Superior temporal gyrus (tissue), 1 donor: ENCODE results near the gene OR10H1.
"Not testable (repeated sequence)": the region's sequence is repeated elsewhere in the genome, so short reads cannot be mapped to it uniquely, and the experiment has no call there.

Experiments
- DNase-seq: peaks from one replicate; pipeline ENCODE4 v3.0.0-alpha.2; 2016; ENCODE audit errors: extremely low spot score

The OR10H1 gene

GRCh38 chr19:15828611-15829305 is 13.3 kb upstream of the OR10H1 start:
- not testable (repeated sequence) for DNase-seq

DNA sequence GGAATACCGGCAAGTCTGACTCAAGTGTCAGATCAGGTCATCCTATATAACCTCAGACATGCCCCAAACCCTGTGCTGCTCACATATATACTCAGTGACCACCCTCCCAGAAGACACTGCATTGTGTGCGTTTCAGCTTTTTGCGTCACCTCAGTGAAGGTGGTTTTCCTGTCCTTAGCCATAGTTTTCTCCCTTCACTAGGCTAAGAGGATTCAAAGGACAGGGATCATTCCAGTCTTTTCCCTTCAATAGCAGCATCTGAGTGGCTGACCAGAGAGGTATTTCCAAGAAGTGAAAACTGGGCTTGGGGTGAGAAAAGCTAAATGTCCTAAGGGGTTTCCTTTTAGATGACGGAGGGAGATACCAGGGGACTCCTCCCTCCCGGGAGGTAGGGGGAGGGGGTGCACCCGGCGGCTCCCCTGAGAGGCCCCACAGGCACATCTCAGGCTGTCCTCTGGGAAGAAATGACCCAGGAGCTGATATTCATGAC is 12.7 kb upstream of the OR10H1 start:
- DNase-seq = no peak

DNA sequence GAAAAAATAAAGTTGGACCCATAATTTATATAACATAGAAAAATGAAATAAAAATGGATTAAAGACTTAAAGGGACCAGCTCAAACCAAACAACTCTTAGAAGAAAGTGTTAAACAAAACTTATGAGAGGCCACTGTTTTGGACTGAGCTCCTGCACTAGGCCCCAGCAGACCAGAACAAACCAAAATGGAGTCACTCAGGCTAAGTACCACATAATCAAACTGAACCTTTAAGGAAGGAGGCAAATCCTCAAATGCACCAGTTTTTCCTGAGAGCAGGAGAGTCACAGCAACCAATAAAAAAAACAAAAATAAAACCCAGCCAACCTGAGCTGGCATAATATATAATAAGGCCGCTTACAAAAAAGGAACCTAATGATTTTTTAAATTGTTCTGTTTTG is 10.3 kb upstream of the OR10H1 start:
- no peak for DNase-seq

DNA sequence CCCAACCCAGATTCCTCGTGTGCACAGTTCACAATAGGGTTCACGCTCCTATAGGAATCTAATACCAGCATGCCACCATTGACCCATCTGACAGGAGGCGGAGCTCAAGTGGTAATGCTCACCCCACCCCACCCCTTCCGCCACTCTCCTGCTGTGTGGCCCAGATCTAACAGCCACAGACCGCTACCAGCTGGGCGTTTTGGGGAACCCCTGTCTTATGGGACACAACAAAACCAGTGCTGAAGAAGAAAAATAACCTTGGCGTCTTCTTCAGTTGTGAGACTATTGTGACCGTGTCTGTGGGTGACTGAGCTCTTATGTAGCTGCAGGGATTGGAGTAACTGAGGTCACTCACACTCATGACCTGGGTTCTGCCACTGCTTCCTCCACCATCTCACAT is 5.2 kb upstream of the OR10H1 start:
- DNase-seq = no peak

DNA sequence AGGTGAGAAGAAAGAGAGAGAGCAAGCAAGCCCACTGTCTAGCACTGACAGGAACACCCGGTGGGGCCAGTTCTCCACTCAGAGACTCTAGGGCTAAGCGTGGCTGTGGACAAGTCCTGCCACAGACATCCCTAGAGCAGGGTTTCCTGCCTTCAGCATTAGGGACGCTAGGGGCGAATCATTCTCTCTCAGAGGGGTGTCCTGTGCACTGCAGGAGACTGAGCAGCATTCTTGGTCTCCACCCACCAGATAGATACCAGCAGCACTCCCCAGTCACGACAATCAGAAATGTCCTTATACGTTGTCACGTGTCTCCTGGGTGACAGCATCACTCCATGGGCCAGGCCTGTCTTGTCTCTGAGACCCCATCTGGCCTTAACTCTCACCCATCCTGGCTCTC is 1.5 kb downstream of the OR10H1 start:
- no peak for DNase-seq

DNA sequence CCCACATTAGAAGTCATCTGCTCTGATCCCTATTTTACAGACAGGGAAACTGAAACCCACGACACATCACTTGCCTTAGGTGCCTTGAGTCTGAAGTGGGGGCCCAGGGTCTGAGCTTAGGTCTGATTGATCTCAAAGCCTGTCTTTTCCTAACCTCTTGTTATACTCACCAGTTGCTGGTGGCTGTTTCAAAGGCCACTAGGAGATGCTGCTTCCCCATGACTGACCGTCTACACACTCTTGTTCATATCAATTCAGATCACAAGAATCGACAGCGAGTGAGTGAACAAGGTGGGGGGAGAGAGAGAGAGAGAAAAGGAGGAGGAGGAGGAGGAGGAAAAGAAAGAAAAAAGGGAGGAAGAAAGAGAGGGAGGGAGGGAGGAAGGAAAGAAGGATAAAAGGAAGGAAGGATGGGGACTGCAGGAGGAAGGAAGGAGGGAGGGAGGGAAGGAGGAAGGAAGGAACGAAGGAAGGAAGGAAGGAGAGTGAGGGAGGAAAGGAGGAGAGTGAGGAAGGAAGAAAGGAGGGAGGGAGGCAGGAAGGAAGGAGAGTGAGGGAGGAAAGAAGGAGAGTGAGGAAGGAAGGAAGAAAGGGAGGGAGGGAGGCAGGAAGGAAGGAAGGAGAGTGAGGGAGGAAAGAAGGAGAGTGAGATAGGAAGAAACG is 3.3 kb downstream of the OR10H1 start:
- DNase-seq = no peak

DNA sequence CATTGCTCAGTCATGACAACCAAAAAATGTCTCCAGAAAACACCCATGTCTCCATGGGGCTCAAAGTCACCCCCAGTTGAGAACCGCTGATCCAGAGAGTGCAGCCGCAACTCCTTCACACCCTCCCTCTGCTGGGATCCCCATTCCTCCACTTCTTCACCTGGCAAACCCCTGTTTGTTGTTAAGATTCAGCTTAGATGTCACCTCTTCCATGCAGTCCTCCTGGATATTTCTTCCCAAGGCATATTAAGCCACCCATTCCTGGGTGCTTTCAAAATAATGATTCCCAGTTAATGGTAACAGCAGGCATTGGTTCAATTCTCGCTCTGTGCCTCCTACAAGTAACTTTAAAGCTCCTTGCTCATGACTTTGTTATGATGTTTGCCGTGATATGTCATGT is 4.0 kb downstream of the OR10H1 start:
- no peak for DNase-seq

DNA sequence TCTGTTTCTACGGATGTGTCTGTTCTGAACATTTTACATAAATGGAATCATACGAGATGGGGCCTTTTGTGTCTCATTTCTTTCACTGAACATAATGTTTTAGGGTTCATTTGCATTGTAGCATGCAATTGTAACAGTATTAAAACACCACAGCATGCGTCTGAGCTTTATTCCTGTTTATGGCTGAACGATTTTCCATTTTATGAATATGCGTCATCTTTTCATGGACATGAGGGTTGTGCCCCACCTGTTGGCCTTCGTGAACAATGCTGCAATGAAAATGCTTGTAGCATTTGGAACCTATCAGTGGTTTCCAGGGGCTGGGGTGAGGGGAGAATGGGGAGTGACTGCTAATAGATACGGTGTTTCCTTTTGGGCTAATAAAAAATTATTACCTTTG is 5.1 kb downstream of the OR10H1 start:
- no peak for DNase-seq

DNA sequence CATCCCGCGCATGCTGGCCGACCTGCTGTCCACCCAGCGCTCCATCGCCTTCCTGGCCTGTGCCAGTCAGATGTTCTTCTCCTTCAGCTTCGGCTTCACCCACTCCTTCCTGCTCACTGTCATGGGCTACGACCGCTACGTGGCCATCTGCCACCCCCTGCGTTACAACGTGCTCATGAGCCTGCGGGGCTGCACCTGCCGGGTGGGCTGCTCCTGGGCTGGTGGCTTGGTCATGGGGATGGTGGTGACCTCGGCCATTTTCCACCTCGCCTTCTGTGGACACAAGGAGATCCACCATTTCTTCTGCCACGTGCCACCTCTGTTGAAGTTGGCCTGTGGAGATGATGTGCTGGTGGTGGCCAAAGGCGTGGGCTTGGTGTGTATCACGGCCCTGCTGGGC is 21.2 kb downstream of the OR10H1 start:
- not testable (repeated sequence) for DNase-seq

GRCh38 chr19:15790096-15790495 is 25.4 kb downstream of the OR10H1 start:
- DNase-seq = no peak

- DNase-seq = no peak
Observed at GRCh38 chr19:15788594-15789270, 26.7 kb downstream of the OR10H1 start.

- no peak for DNase-seq
Observed at GRCh38 chr19:15787611-15788155, 27.8 kb downstream of the OR10H1 start, which contains the start of gene OR10H5. Gene OR10H5, plus strand, starts transcription at chr19:15787661. Its CDS starts 6,388 bp downstream, at chr19:15794049.

DNA sequence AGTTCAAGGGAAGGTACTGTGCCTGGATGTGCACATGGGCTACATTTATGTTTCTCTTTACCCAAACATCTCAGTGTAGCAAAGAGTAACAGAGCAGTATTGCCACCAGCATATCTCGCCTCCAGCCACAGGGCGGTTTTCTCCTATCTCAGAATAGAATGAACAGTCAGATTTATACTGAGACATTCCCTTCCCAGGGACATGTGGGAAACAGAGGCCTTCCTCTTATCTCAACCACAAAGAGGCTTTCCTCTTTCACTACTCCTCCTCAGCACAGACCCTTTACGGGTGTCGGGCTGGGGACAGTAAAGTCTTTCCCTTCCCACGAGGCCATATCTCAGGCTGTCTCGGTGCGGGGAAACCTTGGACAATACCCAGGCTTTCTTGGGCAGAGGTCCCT is 32.6 kb downstream of the OR10H1 start:
- not testable (repeated sequence) for DNase-seq

- DNase-seq = no peak
Observed at GRCh38 chr19:15782211-15782610, 33.3 kb downstream of the OR10H1 start.

- DNase-seq = no peak
Observed at GRCh38 chr19:15781661-15782060, 33.8 kb downstream of the OR10H1 start.

- DNase-seq = peak; percentile 14
Observed at GRCh38 chr19:15780610-15781418, 34.6 kb downstream of the OR10H1 start.

DNA sequence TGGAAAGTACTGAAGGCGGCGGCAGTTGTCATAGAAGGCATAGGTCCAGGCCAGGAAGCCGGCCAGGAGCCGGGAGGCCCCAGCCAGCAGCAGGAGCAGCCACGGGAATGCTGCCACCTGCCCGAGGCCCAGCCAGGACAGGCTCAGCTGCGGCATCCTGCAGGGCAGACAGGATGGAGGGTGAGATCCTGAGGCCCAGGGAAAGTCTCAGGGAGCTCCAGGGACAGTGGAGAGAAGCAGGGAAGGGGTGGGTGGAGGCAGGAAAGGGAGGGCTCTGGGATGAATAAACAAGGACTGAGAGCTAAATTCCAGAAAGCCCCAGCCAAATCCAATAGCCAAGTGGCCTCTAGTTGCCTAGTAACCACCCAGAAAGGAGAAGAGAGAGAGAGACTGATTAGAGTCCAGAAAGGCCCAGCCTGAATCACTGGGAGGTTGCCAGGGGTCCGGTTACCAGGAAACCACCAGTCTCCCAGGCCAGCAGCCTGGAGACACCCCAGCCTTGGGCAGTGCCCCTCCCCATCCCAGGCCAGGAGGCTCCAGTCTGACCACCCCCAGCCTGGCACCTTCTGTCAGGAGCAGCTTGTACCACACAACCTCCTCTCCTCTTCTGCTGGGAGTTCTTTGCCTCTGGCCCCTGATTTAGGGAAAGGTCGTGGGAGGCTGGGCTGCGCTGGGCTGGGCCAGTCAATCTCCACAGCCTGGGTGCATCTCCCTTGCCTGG is 35.5 kb downstream of the OR10H1 start:
- DNase-seq = peak; percentile 81

DNA sequence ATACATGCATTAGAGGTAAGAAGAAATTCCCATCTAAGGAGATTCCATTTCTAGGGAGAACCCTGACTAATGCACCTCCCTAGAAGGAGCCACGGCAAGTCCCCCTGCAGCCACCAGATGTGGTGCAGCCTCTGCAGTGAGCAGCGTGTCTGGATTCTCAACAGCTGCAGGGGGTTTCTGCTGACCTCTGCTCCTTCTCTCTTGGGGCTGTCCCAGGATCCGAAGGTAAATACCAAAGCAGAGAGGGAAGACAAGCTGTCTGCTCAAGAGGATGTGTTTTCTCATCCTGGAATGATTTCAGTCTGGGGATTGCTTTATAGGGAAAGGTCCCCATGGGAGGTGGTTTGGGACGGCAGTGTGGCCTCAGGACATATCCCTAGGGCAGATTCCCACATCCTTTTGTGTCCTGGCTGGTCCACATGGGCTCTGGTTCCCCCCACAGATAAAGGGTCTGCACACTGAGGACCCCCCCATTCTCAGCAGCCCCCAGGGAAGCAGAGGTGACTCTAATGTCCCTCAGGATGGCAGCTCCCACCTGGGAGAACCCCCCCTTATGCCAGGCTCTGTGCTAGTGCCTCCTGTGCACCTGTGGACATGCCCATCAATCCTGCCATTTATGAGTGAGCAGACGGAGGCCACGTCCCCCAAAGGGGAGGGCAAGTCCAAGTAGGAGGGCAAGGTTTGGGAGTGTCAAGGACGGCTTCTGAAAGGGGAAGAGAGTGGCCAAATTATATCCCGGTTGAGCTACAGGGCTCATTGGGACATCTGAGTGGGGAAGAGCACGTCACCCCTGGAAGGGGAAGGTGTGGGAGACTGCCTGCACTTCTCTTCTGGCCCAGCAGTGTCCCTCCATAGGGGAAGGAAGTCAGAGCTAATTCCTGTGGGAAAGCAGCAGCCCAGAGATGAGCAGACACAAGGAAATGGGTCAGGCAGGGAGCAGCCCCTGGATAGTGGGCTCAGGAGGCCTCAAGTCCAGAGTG is 38.2 kb downstream of the OR10H1 start:
- DNase-seq = no peak

DNA sequence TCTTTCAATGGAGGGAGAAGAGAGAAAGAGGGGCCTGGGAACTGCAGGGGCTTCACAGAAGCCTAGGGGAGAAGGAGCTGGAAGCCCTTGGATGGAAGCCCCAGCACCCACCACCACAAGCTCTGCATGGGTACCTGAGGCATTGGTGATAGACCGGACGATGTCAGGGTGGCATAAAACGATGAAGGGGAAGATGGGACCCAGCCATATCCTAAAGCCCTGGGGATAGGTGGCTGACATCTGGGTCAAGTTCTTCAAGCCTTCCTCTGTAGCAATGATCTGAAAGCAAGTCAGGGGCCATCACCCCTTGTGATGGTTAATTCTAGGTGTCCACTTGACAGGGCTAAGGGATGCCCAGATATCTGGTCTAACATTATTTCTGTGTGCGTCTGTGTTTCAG is 39.2 kb downstream of the OR10H1 start:
- DNase-seq = no peak

DNA sequence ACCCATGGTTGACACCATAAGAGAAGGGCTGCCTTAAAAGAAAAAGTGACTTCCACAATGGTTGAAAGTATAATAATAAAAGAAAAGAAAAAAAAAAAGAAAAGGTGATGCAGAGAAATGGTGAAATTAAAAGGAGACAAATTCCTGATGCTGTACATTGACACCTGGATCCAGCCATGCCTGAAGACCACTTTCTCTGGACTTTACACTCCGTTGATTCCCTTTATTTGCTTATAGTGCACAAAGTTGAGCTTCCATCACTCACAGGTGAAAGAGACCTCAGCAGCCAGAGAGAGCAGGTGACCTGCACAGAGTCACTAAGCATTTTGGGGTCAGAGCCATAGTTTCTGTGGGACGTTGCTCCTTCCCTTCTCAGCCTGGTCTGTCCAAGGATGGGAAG is 40.2 kb downstream of the OR10H1 start:
- no peak for DNase-seq
